Left forelimb (tissue), 1 donor: ENCODE measurements around the gene ROS1.
"Not testable (repeated sequence)": the region's sequence is repeated elsewhere in the genome, so short reads cannot be mapped to it uniquely, and the experiment has no call there.

Source experiments
- DNase-seq: peaks from one replicate; pipeline ENCODE4 v3.0.0-alpha.2; 2018; ENCODE audit warnings: low spot score

Gene ROS1

GRCh38 chr6:117266257-117267053, 159.3 kb downstream of the ROS1 start:
- no peak for DNase-seq

GRCh38 chr6:117265410-117266256, 160.1 kb downstream of the ROS1 start, which contains the start of gene VGLL2:
Gene VGLL2, plus strand, starts transcription at chr6:117265558. Its CDS starts 206 bp downstream, at chr6:117265764.
- peak; percentile 81 for DNase-seq

DNA sequence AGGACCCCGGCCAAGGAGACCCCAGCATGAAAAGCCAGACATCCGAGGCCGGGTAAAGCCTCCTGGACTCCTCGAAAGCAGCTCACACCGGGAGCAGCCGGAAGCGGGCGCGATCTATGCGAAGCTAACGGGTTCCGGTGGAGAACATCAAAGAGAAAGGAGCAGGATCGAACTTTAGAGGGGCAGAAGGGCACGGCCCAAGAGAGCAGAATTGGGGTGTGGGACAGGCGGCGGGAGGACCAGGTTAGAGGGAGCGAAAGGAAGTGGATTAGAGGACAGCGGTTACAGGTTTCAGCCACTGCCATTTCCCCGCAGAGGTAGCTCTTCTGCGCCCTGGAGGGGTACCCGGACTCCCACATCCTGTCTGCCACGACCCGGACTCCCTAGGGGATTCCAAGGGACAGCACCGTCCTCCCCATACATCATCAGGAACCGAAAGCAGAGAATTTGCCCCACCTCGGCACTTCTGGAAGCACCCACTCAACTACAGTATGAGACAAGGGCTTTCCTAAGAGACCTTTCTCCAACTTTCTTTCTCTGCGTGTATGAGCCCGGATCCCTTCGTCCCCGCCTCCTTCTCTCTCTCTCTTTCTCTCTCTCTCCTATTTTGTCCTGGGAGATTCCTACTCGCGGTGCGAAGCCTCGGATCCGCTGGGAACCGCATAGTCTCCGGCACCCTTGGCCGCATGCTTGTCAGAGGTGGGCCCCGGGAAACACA, 160.9 kb downstream of the ROS1 start:
- no peak for DNase-seq

DNA sequence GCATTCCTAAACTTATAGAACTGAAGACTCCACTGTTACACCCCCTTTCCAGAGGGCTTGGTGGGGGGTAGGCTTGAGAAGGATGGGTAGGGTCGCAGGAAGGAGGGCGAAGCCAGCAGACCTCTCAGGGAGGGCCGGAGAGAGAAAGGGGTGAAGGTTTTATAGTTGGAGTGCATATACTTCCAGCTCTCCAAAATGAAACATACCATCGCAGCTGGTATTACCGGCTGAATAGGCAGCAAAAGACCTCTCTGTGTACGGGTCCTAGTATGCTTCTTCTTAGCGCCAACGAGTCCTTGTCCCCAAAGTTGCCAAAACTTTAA, 161.4 kb downstream of the ROS1 start:
- DNase-seq: no peak

- no peak for DNase-seq
Observed at GRCh38 chr6:117263353-117263927, 162.3 kb downstream of the ROS1 start.

DNA sequence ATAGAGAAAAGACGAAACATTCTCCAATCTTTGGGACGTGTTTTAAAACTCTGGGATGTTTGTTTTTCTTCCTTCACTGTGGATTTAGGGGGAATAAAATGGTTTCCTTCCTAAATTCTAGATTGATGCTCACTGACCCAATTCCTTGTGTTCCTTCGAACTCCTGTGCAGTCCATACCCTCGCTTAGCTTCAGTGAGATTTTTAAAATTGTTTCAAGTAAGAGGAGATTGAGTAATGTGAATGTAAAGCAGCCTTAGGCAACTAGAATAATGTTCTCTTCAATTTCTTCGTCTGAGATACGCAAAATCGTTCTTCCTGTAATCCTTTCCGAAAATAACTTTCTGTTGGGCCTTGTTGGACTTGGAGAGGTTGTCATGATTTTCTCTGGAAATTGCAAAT, 162.9 kb downstream of the ROS1 start:
- no peak for DNase-seq

- no peak for DNase-seq
Observed at GRCh38 chr6:117253785-117254184, 172.0 kb downstream of the ROS1 start.

DNA sequence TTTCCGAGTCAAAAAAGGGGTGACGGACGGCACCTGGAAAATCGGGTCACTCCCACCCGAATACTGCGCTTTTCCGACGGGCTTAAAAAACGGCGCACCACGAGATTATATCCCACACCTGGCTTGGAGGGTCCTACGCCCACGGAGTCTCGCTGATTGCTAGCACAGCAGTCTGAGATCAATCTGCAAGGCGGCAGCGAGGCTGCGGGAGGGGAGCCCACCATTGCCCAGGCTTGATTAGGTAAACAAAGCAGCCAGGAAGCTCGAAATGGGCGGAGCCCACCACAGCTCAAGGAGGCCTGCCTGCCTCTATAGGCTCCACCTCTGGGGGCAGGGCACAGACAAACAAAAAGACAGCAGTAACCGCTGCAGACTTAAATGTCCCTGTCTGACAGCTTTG, 180.8 kb downstream of the ROS1 start:
- not testable (repeated sequence) for DNase-seq

- not testable (repeated sequence) for DNase-seq
Observed at GRCh38 chr6:117244571-117244970, 181.2 kb downstream of the ROS1 start.
